HCT116 (cell line): ENCODE measurements around the gene SLC26A3. TPM values are rescaled to one million over a fixed set of nuclear protein-coding genes. Genes with fewer than 3 reads are reported as not detected.

Source experiments
- ATAC-seq: fragments of 200-7000 bp; cut with Tn5 transposase; 2 replicates; pipeline ENCODE4 v1.9.1; 2020; ENCODE audit warnings: mild to moderate bottlenecking, moderate library complexity
- Bru-seq: library from RNA; stranded (reverse); fragments of 400-500 nt; gene quantifications from one replicate; lab custom pipeline; 2021; lab: Mats Ljungman, UMichigan
- BruChase-seq, 2 experiments: library from RNA; stranded (reverse); fragments of 400-500 nt; gene quantifications; one replicate each; lab custom pipeline; 2021; lab: Mats Ljungman, UMichigan
- BruUV-seq: library from RNA; stranded (reverse); fragments of 400-500 nt; replicated peaks from 2 replicates; lab custom pipeline; 2021; lab: Mats Ljungman, UMichigan
- CTCF ChIA-PET: fragments of 300-600 bp; sonication (Branson Sonifier 250); formaldehyde crosslinking; loops from one replicate; lab custom pipeline; 2021; ENCODE audit warnings: antibody characterized with exemption; lab: Charles Lee
- POLR2A ChIA-PET: fragments of 300-600, 350-600 bp; sonication (Branson Sonifier 250); formaldehyde crosslinking; loops from one replicate; lab custom pipeline; 2021; ENCODE audit warnings: antibody characterized with exemption; lab: Charles Lee
- RAD21 ChIA-PET, 2 experiments: fragments of 300-600 bp; sonication (Branson Sonifier 250); formaldehyde crosslinking; loops; one replicate each; lab custom pipeline; 2023; ENCODE audit warnings: low total read pairs in 2 of 2; ENCODE audit not compliant: uncharacterized antibody in 2 of 2, unreplicated experiment in 2 of 2, low non-redundant PET in 1 of 2; lab: Charles Lee
- DNase-seq: peaks from one replicate; pipeline ENCODE4 v3.0.0-alpha.2; 2010; ENCODE audit warnings: low read depth, low spot score
- H2AFZ ChIP-seq: fragments of 200-600 bp; shearing (Covaris generic), sonication (generic); 2 replicates; pipeline ENCODE4 v1.6.1; 2017; ENCODE audit warnings: low read depth, mixed run types, mixed read lengths, antibody characterized with exemption, low read length; ENCODE audit not compliant: poor library complexity, severe bottlenecking
- H3K27ac ChIP-seq: 2 replicates; pipeline ENCODE4 v1.5.1; 2012; ENCODE audit warnings: low read depth, low read length
- H3K27me3 ChIP-seq: fragments of 200-600 bp; sonication (generic); 2 replicates; pipeline ENCODE4 v1.6.1; 2016; ENCODE audit warnings: mixed run types, low read length, mixed read lengths; ENCODE audit not compliant: insufficient read depth
- H3K36me3 ChIP-seq, 2 experiments: fragments of 200-500 bp in 1 of 2; fragments of 200-600 bp in 1 of 2; sonication (Bioruptor generic) in 1 of 2; sonication (generic) in 1 of 2; 2 replicates each; pipeline versions ENCODE4 v1.5.1 to v1.6.1; 2014 to 2016; ENCODE audit warnings: low read length in 2 of 2, inconsistent platforms in 1 of 2, mixed read lengths in 1 of 2, mixed run types in 1 of 2; ENCODE audit not compliant: insufficient read depth in 2 of 2, control insufficient read depth in 1 of 2
- H3K4me1 ChIP-seq, 2 experiments: fragments of 200-600 bp in 1 of 2; sonication (generic) in 1 of 2; 2 replicates each; pipeline versions ENCODE4 v1.5.1 to v1.6.1; 2012 to 2017; ENCODE audit warnings: low read length in 2 of 2, inconsistent platforms in 1 of 2, mild to moderate bottlenecking in 1 of 2, mixed read lengths in 1 of 2, mixed run types in 1 of 2, moderate library complexity in 1 of 2; ENCODE audit not compliant: insufficient read depth in 2 of 2, control insufficient read depth in 1 of 2
- H3K4me2 ChIP-seq: fragments of 200-600 bp; sonication (generic); 2 replicates; pipeline ENCODE4 v1.6.1; 2017; ENCODE audit warnings: mixed run types, low read length, mixed read lengths
- H3K4me3 ChIP-seq, 2 experiments: fragments of 200-600 bp in 1 of 2; sonication (generic) in 1 of 2; replicated peaks in 1 of 2; 2 replicates each; pipeline ENCODE4 v1.5.1; 2011 to 2016; ENCODE audit warnings: low read length in 2 of 2, control low read depth in 1 of 2, low read depth in 1 of 2, mild to moderate bottlenecking in 1 of 2, mixed read lengths in 1 of 2, mixed run types in 1 of 2
- H3K79me2 ChIP-seq: fragments of 200-600 bp; sonication (generic); 2 replicates; pipeline ENCODE4 v1.6.1; 2017; ENCODE audit warnings: mild to moderate bottlenecking, mixed run types, low read length, moderate library complexity, mixed read lengths; ENCODE audit not compliant: insufficient read depth
- H3K9ac ChIP-seq: fragments of 200-600 bp; sonication (generic); 2 replicates; pipeline ENCODE4 v1.6.1; 2016; ENCODE audit warnings: low read length, mixed read lengths
- H3K9me2 ChIP-seq: fragments of 200-600 bp; sonication (generic), shearing (Covaris generic); 2 replicates; pipeline ENCODE4 v1.6.1; 2017; ENCODE audit warnings: mixed run types, mild to moderate bottlenecking, moderate library complexity; ENCODE audit not compliant: insufficient read depth
- H3K9me3 ChIP-seq, 2 experiments: fragments of 200-500 bp in 1 of 2; fragments of 200-600 bp in 1 of 2; sonication (Bioruptor generic) in 1 of 2; sonication (generic) in 1 of 2; 2 replicates each; pipeline ENCODE4 v1.6.1; 2014 to 2017; ENCODE audit warnings: low read length in 2 of 2, mixed read lengths in 2 of 2, inconsistent platforms in 1 of 2, low read depth in 1 of 2, mild to moderate bottlenecking in 1 of 2, mixed run types in 1 of 2, moderate library complexity in 1 of 2; ENCODE audit not compliant: control insufficient read depth in 1 of 2, insufficient read depth in 1 of 2
- H4K20me1 ChIP-seq: fragments of 200-600 bp; sonication (generic), shearing (Covaris generic); 2 replicates; pipeline ENCODE4 v1.6.1; 2017; ENCODE audit warnings: mixed run types, mild to moderate bottlenecking, moderate library complexity; ENCODE audit not compliant: insufficient read depth
- ATF3 ChIP-seq: IDR thresholded peaks from 2 replicates; pipeline ENCODE4 v1.6.1; 2012
- EZH2phosphoT487 ChIP-seq: fragments of 200-600 bp; IDR thresholded peaks from 2 replicates; pipeline ENCODE4 v1.6.1; 2018; ENCODE audit warnings: antibody characterized with exemption, borderline replicate concordance
- MAX ChIP-seq: IDR thresholded peaks from 2 replicates; pipeline ENCODE4 v1.6.1; 2012
- POLR2AphosphoS5 ChIP-seq: IDR thresholded peaks from 2 replicates; pipeline ENCODE4 v1.6.1; 2011; ENCODE audit warnings: mild to moderate bottlenecking, low read depth, low read length, moderate library complexity
- RAD21 ChIP-seq: IDR thresholded peaks from 2 replicates; pipeline ENCODE4 v1.6.1; 2012; ENCODE audit warnings: low read depth, mild to moderate bottlenecking
- SIN3A ChIP-seq: IDR thresholded peaks from 2 replicates; pipeline ENCODE4 v1.6.1; 2012; ENCODE audit warnings: low read depth
- ZBTB33 ChIP-seq: IDR thresholded peaks from 2 replicates; pipeline ENCODE4 v1.6.1; 2011; ENCODE audit warnings: mild to moderate bottlenecking, low read length, moderate library complexity; ENCODE audit not compliant: insufficient replicate concordance; ENCODE audit errors: extremely low read depth
- ZFX ChIP-seq: fragments of 450-650 bp; IDR thresholded peaks from 2 replicates; pipeline ENCODE4 v1.6.1; 2017
- ZNF274 ChIP-seq: fragments of 200-500 bp; sonication (Bioruptor generic); IDR thresholded peaks from 2 replicates; pipeline ENCODE4 v1.6.1; 2014; ENCODE audit warnings: mild to moderate bottlenecking, low read depth, low read length, inconsistent platforms
- intact Hi-C: fragments of 100-400 bp; cut with micrococcal nuclease; formaldehyde crosslinking; loops from 2 replicates; pipeline ENCODE4 v1.10.0; 2022
- long read RNA-seq: library from polyadenylated mRNA; unstranded; transcript quantifications from one replicate; pipeline ENCODE4 v2.0.0, GENCODE V29; 2021; ENCODE audit not compliant: unreplicated experiment
- polyA plus RNA-seq: library from polyadenylated mRNA; unstranded; fragments of >200 nt; gene quantifications from 2 replicates; pipeline ENCODE4 v1.2.1, GENCODE V29; 2012; ENCODE audit warnings: missing spikeins
- total RNA-seq: library from RNA; stranded (reverse); gene quantifications from one replicate; pipeline ENCODE4 v1.2.1, GENCODE V29; 2021; ENCODE audit not compliant: unreplicated experiment

The SLC26A3 gene
- total RNA-seq (0.54 TPM), Bru-seq, nascent RNA (not detected), BruChase-seq, experiment 1, labeled RNA remaining after a 6-hour chase (not detected), BruChase-seq, experiment 2, labeled RNA remaining after a 2-hour chase (not detected)
- not detected in 2 replicates for polyA plus RNA-seq
- long read RNA-seq: 0 reads

GRCh38 chr7:107803009-107803610 is at the start of gene SLC26A3:
SLC26A3 (minus strand) TSS chr7:107803223; CDS start chr7:107794509, 8,714 bp downstream.
- ChIA-PET POLR2A (no interaction called here), RAD21 (no interaction called here), CTCF (no interaction called here)
- Histone ChIP-seq H3K4me1 (no peaks in the 10 kb centered on the region), H3K4me3 (no peak within 1 kb of the TSS), H3K9ac (no peak within 1 kb of the TSS), H3K79me2 (no peaks in the 10 kb centered on the region), H3K27me3 (no peaks in the 10 kb centered on the region), H4K20me1 (no peaks in the 10 kb centered on the region), H3K4me2 (no peak within 1 kb of the TSS), H3K36me3 (no peaks in the 10 kb centered on the region), H3K9me2 (no peaks in the 10 kb centered on the region), H2AFZ (no peak within 1 kb of the TSS), H3K27ac (no peak within 1 kb of the TSS), H3K9me3 (no peaks in the 10 kb centered on the region)
- DNase-seq (no peak), ATAC-seq (no peak)
- TF ChIP-seq ATF3 (no peak), ZNF274 (no peak), ZBTB33 (no peak), MAX (no peak), SIN3A (no peak), POLR2AphosphoS5 (no peak), EZH2phosphoT487 (no peak), RAD21 (no peak), ZFX (no peak)
- no TSS peak for BruUV-seq
- intact Hi-C loops: no loop called here
